K562 (cell line): ENCODE data around the gene MDC1. TPM values are rescaled to one million over a fixed set of nuclear protein-coding genes. Genes with fewer than 3 reads are reported as not detected.

Experiments
- CSDE1 ChIP-seq, 2 experiments: fragments of 450-650 bp; IDR thresholded peaks; 2 replicates each; pipeline ENCODE4 v1.6.1; 2016; ENCODE audit warnings: mild to moderate bottlenecking in 1 of 2
- ILK ChIP-seq: fragments of 450-650 bp; IDR thresholded peaks from 2 replicates; pipeline ENCODE4 v1.6.1; 2016; ENCODE audit warnings: missing genetic modification characterization, low read depth, mild to moderate bottlenecking, missing compliant biosample characterization, moderate library complexity, borderline replicate concordance
- MAFK ChIP-seq: IDR thresholded peaks from 2 replicates; pipeline ENCODE4 v1.6.1; 2011; ENCODE audit warnings: low read length, improper control_type of control experiment
- NBN ChIP-seq: fragments of 450-650 bp; IDR thresholded peaks from 2 replicates; pipeline ENCODE4 v1.6.1; 2016; ENCODE audit warnings: low read depth, mild to moderate bottlenecking
- NCOA2 ChIP-seq, 2 experiments: fragments of 450-650 bp; IDR thresholded peaks; 2 replicates each; pipeline ENCODE4 v1.6.1; 2018; ENCODE audit warnings: mild to moderate bottlenecking in 2 of 2, moderate library complexity in 1 of 2; ENCODE audit not compliant: partially characterized antibody in 2 of 2
- NEUROD1 ChIP-seq: fragments of 150-350 bp; IDR thresholded peaks from 2 replicates; pipeline ENCODE4 v1.6.1; 2014; ENCODE audit warnings: borderline replicate concordance, low read length, low read depth; ENCODE audit not compliant: partially characterized antibody
- PKNOX1 ChIP-seq: fragments of 450-650 bp; IDR thresholded peaks from 2 replicates; pipeline ENCODE4 v1.6.1; 2016
- PYGO2 ChIP-seq: fragments of 450-650 bp; IDR thresholded peaks from 2 replicates; pipeline ENCODE4 v1.6.1; 2016; ENCODE audit warnings: mild to moderate bottlenecking, missing genetic modification characterization, moderate library complexity, missing compliant biosample characterization
- SLC30A9 ChIP-seq: fragments of 250-450 bp; sonication (Bioruptor Pico); IDR thresholded peaks from 2 replicates; pipeline ENCODE4 v1.8.0; 2022; ENCODE audit warnings: mild to moderate bottlenecking, moderate library complexity
- SOX6 ChIP-seq: fragments of 450-650 bp; IDR thresholded peaks from 2 replicates; pipeline ENCODE4 v1.6.1; 2014; ENCODE audit warnings: mild to moderate bottlenecking
- SP2 ChIP-seq: IDR thresholded peaks from 2 replicates; pipeline ENCODE4 v1.6.1; 2011; ENCODE audit warnings: mild to moderate bottlenecking, low read depth, low read length, moderate library complexity; ENCODE audit not compliant: poor library complexity, severe bottlenecking; ENCODE audit errors: extremely low read depth
- TGIF2 ChIP-seq: sonication (generic); formaldehyde crosslinking; IDR thresholded peaks from 2 replicates; pipeline ENCODE4 v1.8.1; 2022; ENCODE audit warnings: mild to moderate bottlenecking, missing genetic modification reagents, moderate library complexity
- UBTF ChIP-seq, 2 experiments: IDR thresholded peaks; 2 replicates each; pipeline ENCODE4 v1.6.1; 2012; ENCODE audit warnings: improper control_type of control experiment in 2 of 2, low read depth in 2 of 2, low read length in 2 of 2, borderline replicate concordance in 1 of 2
- YY1 ChIP-seq, 3 experiments: IDR thresholded peaks; 2 replicates each; pipeline ENCODE4 v1.6.1; 2011; ENCODE audit warnings: low read length in 2 of 3, mild to moderate bottlenecking in 2 of 3, moderate library complexity in 2 of 3, borderline replicate concordance in 1 of 3, control low read depth in 1 of 3, low read depth in 1 of 3; ENCODE audit not compliant: insufficient read depth in 3 of 3, insufficient replicate concordance in 2 of 3, control insufficient read depth in 1 of 3, insufficient read length in 1 of 3; ENCODE audit errors: extremely low read depth in 1 of 3
- ZBTB26 ChIP-seq: fragments of 450-650 bp; formaldehyde crosslinking; IDR thresholded peaks from 2 replicates; pipeline ENCODE4 v1.4.0; 2022; ENCODE audit warnings: missing genetic modification characterization
- ZBTB33 ChIP-seq: sonication (generic); formaldehyde crosslinking; IDR thresholded peaks from 2 replicates; pipeline ENCODE4 v1.8.1; 2023; ENCODE audit warnings: mild to moderate bottlenecking, missing genetic modification reagents
- ZNF316 ChIP-seq: fragments of 450-650 bp; IDR thresholded peaks from 2 replicates; pipeline ENCODE4 v1.6.1; 2016
- ZNF717 ChIP-seq: fragments of 250-450 bp; sonication (Bioruptor Pico); IDR thresholded peaks from 2 replicates; pipeline ENCODE4 v1.5.0; 2021
- ZNF778 ChIP-seq: fragments of 450-650 bp; formaldehyde crosslinking; IDR thresholded peaks from 2 replicates; pipeline ENCODE4 v1.4.0; 2020; ENCODE audit warnings: mild to moderate bottlenecking, moderate library complexity
- ZNF785 ChIP-seq: fragments of 250-450 bp; sonication (Bioruptor Pico); IDR thresholded peaks from 2 replicates; pipeline ENCODE4 v1.4.0; 2020; ENCODE audit warnings: mild to moderate bottlenecking
- polyA plus RNA-seq, 8 experiments: library from polyadenylated mRNA; depleted of rRNA in 4 of 8; stranded (reverse) in 5 of 8; unstranded in 3 of 8; fragments of >200 nt; fragmentation: Nextera tagmentation in 2 of 8; fragmentation: Illumina TruSeq in 1 of 8; extraction: Ambion mirVana in 2 of 8; extraction: Trizol in 1 of 8; gene quantifications; 2 replicates each; pipeline versions ENCODE4 v1.2.1 to v1.2.3, GENCODE V29; 2011 to 2014; ENCODE audit warnings: inconsistent platforms in 1 of 8, missing spikeins in 1 of 8
- total RNA-seq, 7 experiments: library from RNA; depleted of rRNA in 6 of 7; stranded (reverse); fragments of >200 nt in 6 of 7; fragmentation: Illumina TruSeq in 2 of 7; extraction: Trizol in 2 of 7; gene quantifications; 2 replicates each; pipeline versions ENCODE4 v1.2.1 to v1.2.3, GENCODE V29; 2011 to 2021; ENCODE audit warnings: low replicate concordance in 1 of 7

Gene MDC1
- total and polyA plus RNA-seq, 9 of the 15 experiments (the other 6 are each of a cell fraction or from before 2014, with no cell fraction given): 8.2 to 114 (median 20.0) TPM

GRCh38 chr6:30686908-30687658 lies 30.0 kb downstream of the MDC1 start (continued):
- TF ChIP-seq SLC30A9 (CRISPR knock-in tag) (no peak), ZNF717 (CRISPR knock-in tag) (no peak), CSDE1 (IDR thresholded peaks at IDR 0.05) (no peak), PKNOX1 (peak; percentile 85), SP2 (no peak), ZBTB26 (CRISPR knock-in tag) (peak; percentile 89), SOX6 (peak; percentile 94), NEUROD1 (peak; percentile 69), ILK (no peak), TGIF2 (CRISPR knock-in tag) (peak; percentile 47; the same call in 1 of the 2 replicates), ZNF316 (peak; percentile 39), ZNF778 (no peak), UBTF (IDR thresholded peaks at IDR 0.05; ENCODE audit: borderline replicate concordance in 1 of 2, low read depth in 2 of 2, low read length in 2 of 2) (peak; percentile 31 to 49), ZBTB33 (CRISPR knock-in tag) (peak; percentile 60; the same call in 1 of the 2 replicates), NBN (0 out of 2 replicates have a peak, but pooled peaks have one; percentile 84), NCOA2 (IDR thresholded peaks at IDR 0.05; ENCODE audit: partially characterized antibody in 2 of 2) (no peak), MAFK (peak; percentile 7; the same call in 1 of the 2 replicates), ZNF785 (CRISPR knock-in tag) (no peak), YY1 (IDR thresholded peaks at IDR 0.05; ENCODE audit: borderline replicate concordance in 1 of 3, control insufficient read depth in 1 of 3, extremely low read depth in 1 of 3, insufficient read depth in 3 of 3, insufficient read length in 1 of 3, insufficient replicate concordance in 2 of 3, low read depth in 1 of 3, low read length in 2 of 3) (peak in 2 of 3 experiments; percentile 43 to 68), PYGO2 (no peak)
